ENCODE data around the gene OR8K1.

- TF ChIP-seq ATF3 (IDR thresholded peaks at IDR 0.05; ENCODE audit: borderline replicate concordance, extremely low read depth, low read depth, low read length) (no peak), CTCF (IDR thresholded peaks at IDR 0.05 in 2 of 3, conservative IDR thresholded peaks at IDR 0.05 in 1 of 3; ENCODE audit: control insufficient read depth in 2 of 3, extremely low read depth in 1 of 3, insufficient read depth in 1 of 3, low read depth in 3 of 3, low read length in 3 of 3) (no peak), MXI1 (IDR thresholded peaks at IDR 0.05; ENCODE audit: low read depth, low read length) (no peak), USF2 (IDR thresholded peaks at IDR 0.05; ENCODE audit: borderline replicate concordance, low read depth, low read length) (no peak)
Measured at GRCh38 chr11:56340289-56340688, 5.5 kb upstream of the OR8K1 start.
